Measurements from ENCODE around the gene EPSTI1. TPM values are rescaled to one million over a fixed set of nuclear protein-coding genes. Genes with fewer than 3 reads are reported as not detected.

The EPSTI1 gene
- 1.1 and 3.5 TPM in 2 replicates for total RNA-seq (ENCODE audit: low replicate concordance)

GRCh38 chr13:42991898-42992763 is at the start of gene EPSTI1:
Gene EPSTI1, minus strand, starts transcription at chr13:42992241. Its CDS starts 76 bp downstream, at chr13:42992165.

DNA sequence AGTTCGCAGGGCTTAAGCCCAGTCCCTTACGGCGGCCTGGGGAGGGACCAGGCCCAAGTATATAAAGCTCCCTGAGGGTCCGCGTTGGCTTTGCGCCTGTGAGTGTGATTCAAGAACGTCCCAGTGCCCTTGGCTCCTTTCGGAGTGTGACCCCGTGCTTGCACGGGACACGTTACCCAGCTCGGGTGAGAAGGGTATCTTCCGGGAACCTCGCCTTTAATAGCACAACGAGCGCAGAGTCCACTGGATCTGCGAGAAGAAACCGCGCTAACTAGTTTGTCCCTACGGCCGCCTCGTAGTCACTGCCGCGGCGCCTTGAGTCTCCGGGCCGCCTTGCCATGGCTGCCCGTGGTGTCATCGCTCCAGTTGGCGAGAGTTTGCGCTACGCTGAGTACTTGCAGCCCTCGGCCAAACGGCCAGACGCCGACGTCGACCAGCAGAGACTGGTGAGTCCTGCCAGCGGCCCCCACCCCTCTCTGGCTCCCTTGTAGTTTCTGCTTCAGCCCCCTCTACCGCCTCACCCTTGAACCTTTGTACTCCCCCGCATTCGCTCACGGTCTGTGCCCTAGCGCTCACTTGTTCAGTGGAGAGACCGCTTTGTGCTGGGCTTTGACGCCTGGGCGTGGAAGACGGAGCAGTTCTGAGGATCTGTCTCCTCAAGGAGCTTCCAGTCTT is 31.4 kb upstream of the EPSTI1 start, which contains the start of gene DNAJC15:
Gene DNAJC15, plus strand, starts transcription at position 298 of the 675 bp plus-strand sequence. Its CDS starts 41 bp downstream, at position 339.

Other genes with a start within 250 kb of the EPSTI1 start
- gene FAM216B, start 210.7 kb downstream of the EPSTI1 start, total RNA-seq (ENCODE audit: low replicate concordance), result not detected in 2 replicates
- gene DNAJC15, start 31.3 kb upstream of the EPSTI1 start, total RNA-seq (ENCODE audit: low replicate concordance), result 17.0 and 20.8 TPM in 2 replicates